Measurements from ENCODE around the gene ZBTB2.

GRCh38 chr6:151417477-151417876 lies 26.1 kb upstream of the ZBTB2 start:
- no peak for TF ChIP-seq ZNF600 (tag by site-specific recombination; IDR thresholded peaks at IDR 0.05)
- TF ChIP-seq CTCF (tag by site-specific recombination; IDR thresholded peaks at IDR 0.05) = no peak
- TF ChIP-seq ZNF707 (tag by site-specific recombination; IDR thresholded peaks at IDR 0.05) = no peak
- no peak for TF ChIP-seq ZNF639 (tag by site-specific recombination; IDR thresholded peaks at IDR 0.05)
- no peak for TF ChIP-seq ZNF701 (tag by site-specific recombination; IDR thresholded peaks at IDR 0.05)
- TF ChIP-seq PBX3 (CRISPR knock-in tag; IDR thresholded peaks at IDR 0.05) = no peak
- no peak for TF ChIP-seq BCL11A (tag by site-specific recombination; IDR thresholded peaks at IDR 0.05; ENCODE audit: low read depth)
- no peak for TF ChIP-seq YY1 (tag by site-specific recombination; IDR thresholded peaks at IDR 0.05)
- TF ChIP-seq, protein P1, sequence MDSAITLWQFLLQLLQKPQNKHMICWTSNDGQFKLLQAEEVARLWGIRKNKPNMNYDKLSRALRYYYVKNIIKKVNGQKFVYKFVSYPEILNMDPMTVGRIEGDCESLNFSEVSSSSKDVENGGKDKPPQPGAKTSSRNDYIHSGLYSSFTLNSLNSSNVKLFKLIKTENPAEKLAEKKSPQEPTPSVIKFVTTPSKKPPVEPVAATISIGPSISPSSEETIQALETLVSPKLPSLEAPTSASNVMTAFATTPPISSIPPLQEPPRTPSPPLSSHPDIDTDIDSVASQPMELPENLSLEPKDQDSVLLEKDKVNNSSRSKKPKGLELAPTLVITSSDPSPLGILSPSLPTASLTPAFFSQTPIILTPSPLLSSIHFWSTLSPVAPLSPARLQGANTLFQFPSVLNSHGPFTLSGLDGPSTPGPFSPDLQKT (IDR thresholded peaks at IDR 0.05; ENCODE audit: borderline replicate concordance, low read depth, low read length) = no peak
- no peak for TF ChIP-seq ZBTB49 (tag by site-specific recombination; IDR thresholded peaks at IDR 0.05; ENCODE audit: low read depth)

Measured in HEK293 (cell line).